Neuronal stem cell (in vitro differentiated cells): ENCODE data around the gene PGD.

Experiments used
- DNase-seq: peaks from one replicate; pipeline ENCODE4 v3.0.0-alpha.2; 2013; ENCODE audit warnings: low spot score
- H2AFZ ChIP-seq: one replicate; pipeline ENCODE4 v1.6.1; 2013; ENCODE audit warnings: mild to moderate bottlenecking, low read length, inconsistent platforms
- H2AK5ac ChIP-seq: 2 replicates; pipeline ENCODE4 v1.6.1; 2013; ENCODE audit warnings: low read depth, mild to moderate bottlenecking, inconsistent platforms, low read length, moderate library complexity, mixed read lengths
- H2BK120ac ChIP-seq: 2 replicates; pipeline ENCODE4 v1.6.1; 2013; ENCODE audit warnings: low read depth, mild to moderate bottlenecking, inconsistent platforms, low read length, moderate library complexity, mixed read lengths
- H2BK12ac ChIP-seq: one replicate; pipeline ENCODE4 v1.6.1; 2013; ENCODE audit warnings: low read length, inconsistent platforms
- H2BK15ac ChIP-seq: 2 replicates; pipeline ENCODE4 v1.6.1; 2013; ENCODE audit warnings: mild to moderate bottlenecking, low read length, inconsistent platforms, mixed read lengths
- H2BK5ac ChIP-seq: one replicate; pipeline ENCODE4 v1.6.1; 2013; ENCODE audit warnings: inconsistent platforms, mild to moderate bottlenecking, low read length, moderate library complexity
- H3K14ac ChIP-seq: one replicate; pipeline ENCODE4 v1.6.1; 2013; ENCODE audit warnings: low read length, inconsistent platforms
- H3K18ac ChIP-seq: 2 replicates; pipeline ENCODE4 v1.6.1; 2013; ENCODE audit warnings: low read length, inconsistent platforms
- H3K23ac ChIP-seq: 2 replicates; pipeline ENCODE4 v1.6.1; 2013; ENCODE audit warnings: low read depth, mild to moderate bottlenecking, mixed read lengths, low read length, inconsistent platforms; ENCODE audit not compliant: poor library complexity
- H3K27ac ChIP-seq: replicated peaks from 3 replicates; pipeline ENCODE4 v1.5.1; 2013; ENCODE audit warnings: low read length, inconsistent platforms
- H3K27me3 ChIP-seq, 3 experiments: 2 replicates each; pipeline ENCODE4 v1.6.1; 2013; ENCODE audit warnings: low read length in 3 of 3, mild to moderate bottlenecking in 2 of 3, inconsistent platforms in 1 of 3, low read depth in 1 of 3, mixed read lengths in 1 of 3, moderate library complexity in 1 of 3; ENCODE audit not compliant: control insufficient read depth in 3 of 3, insufficient read depth in 3 of 3
- H3K36me3 ChIP-seq, 2 donors: replicated peaks in 1 of 2; 2 replicates each; pipeline ENCODE4 v1.6.1; 2013; ENCODE audit warnings: low read length in 2 of 2; ENCODE audit not compliant: control insufficient read depth in 2 of 2, insufficient read depth in 2 of 2
- H3K4ac ChIP-seq: 2 replicates; pipeline ENCODE4 v1.6.1; 2013; ENCODE audit warnings: inconsistent platforms, mild to moderate bottlenecking, low read length, moderate library complexity
- H3K4me1 ChIP-seq, 2 donors: 1 replicate in 1 of 2; 2 replicates in 1 of 2; pipeline ENCODE4 v1.6.1; 2013; ENCODE audit warnings: low read length in 2 of 2, low read depth in 1 of 2; ENCODE audit not compliant: control insufficient read depth in 2 of 2, insufficient read depth in 1 of 2
- H3K4me2 ChIP-seq: one replicate; pipeline ENCODE4 v1.6.1; 2013; ENCODE audit warnings: mild to moderate bottlenecking, low read length, inconsistent platforms; ENCODE audit not compliant: insufficient read depth, poor library complexity, severe bottlenecking
- H3K4me3 ChIP-seq, 2 donors: 2 replicates each; pipeline ENCODE4 v1.5.1; 2013; ENCODE audit warnings: low read length in 2 of 2, mild to moderate bottlenecking in 2 of 2, inconsistent platforms in 1 of 2, moderate library complexity in 1 of 2
- H3K79me1 ChIP-seq: one replicate; pipeline ENCODE4 v1.6.1; 2013; ENCODE audit warnings: low read depth, mild to moderate bottlenecking, inconsistent platforms, low read length, moderate library complexity
- H3K9ac ChIP-seq: one replicate; pipeline ENCODE4 v1.6.1; 2013; ENCODE audit warnings: mild to moderate bottlenecking, low read depth, low read length, inconsistent platforms; ENCODE audit not compliant: poor library complexity
- H3K9me3 ChIP-seq, 2 donors: replicated peaks in 1 of 2; 2 replicates each; pipeline versions ENCODE3 to v1.6.1; 2013; ENCODE audit warnings: low read length in 2 of 2, mild to moderate bottlenecking in 2 of 2, inconsistent platforms in 1 of 2, low read depth in 1 of 2, mixed read lengths in 1 of 2, moderate library complexity in 1 of 2; ENCODE audit not compliant: control insufficient read depth in 2 of 2, insufficient read depth in 1 of 2
- H4K8ac ChIP-seq: one replicate; pipeline ENCODE4 v1.6.1; 2013; ENCODE audit warnings: low read depth, mild to moderate bottlenecking, inconsistent platforms, low read length, moderate library complexity
- H4K91ac ChIP-seq: one replicate; pipeline ENCODE4 v1.6.1; 2013; ENCODE audit warnings: low read length, low read depth, mild to moderate bottlenecking, inconsistent platforms; ENCODE audit not compliant: poor library complexity
- WGBS, 2 donors: extraction: QIAGEN DNeasy Blood & Tissue Kit; methylation state at CpG; one replicate each; pipeline ENCODE4 v1.1.7; 2013; ENCODE audit warnings: missing lambda C conversion rate in 2 of 2, mixed read lengths in 1 of 2; ENCODE audit not compliant: insufficient read length in 2 of 2, insufficient replicate concordance in 1 of 2; ENCODE audit errors: extremely low coverage in 2 of 2; 5-methylcytosine and 5-hydroxymethylcytosine counted together

The PGD gene

GRCh38 chr1:10433790-10434189 is 34.9 kb downstream of the PGD start:
- Histone ChIP-seq H3K4me2 (no peak overlapping the region), H3K4me1 (peaks cover 8 to 10% of the 10 kb centered on the region in 2 donors), H3K9me3 (no peaks in the 10 kb centered on the region), H2AFZ (no peak overlapping the region), H3K4me3 (no peak overlapping the region), H3K14ac (no peak overlapping the region), H3K27ac (no peak overlapping the region), H3K23ac (no peak overlapping the region), H2BK15ac (no peak overlapping the region), H4K8ac (no peak overlapping the region), H3K36me3 (peaks cover 3 to 26% of the 10 kb centered on the region in 2 donors), H2BK120ac (no peak overlapping the region), H3K79me1 (peaks cover 12% of the 10 kb centered on the region), H3K27me3 (no peaks in the 10 kb centered on the region), H2AK5ac (no peak overlapping the region), H2BK12ac (no peak overlapping the region), H2BK5ac (no peak overlapping the region), H4K91ac (no peak overlapping the region), H3K4ac (no peak overlapping the region), H3K9ac (no peak overlapping the region), H3K18ac (no peak overlapping the region)
- no peak for DNase-seq
- no CpG with 5 or more reads among the region's 11 CpGs for WGBS, 2 donors

GRCh38 chr1:10434590-10434989 is 35.7 kb downstream of the PGD start:
- no peak overlapping the region for H2AFZ ChIP-seq
- no peaks in the 10 kb centered on the region for H3K9me3 ChIP-seq
- H4K91ac ChIP-seq = no peak overlapping the region
- H2BK15ac ChIP-seq = no peak overlapping the region
- H4K8ac ChIP-seq = no peak overlapping the region
- no peak overlapping the region for H3K4me3 ChIP-seq
- H3K36me3 ChIP-seq = peaks cover 3 to 26% of the 10 kb centered on the region in 2 donors
- H3K4ac ChIP-seq = no peak overlapping the region
- no peak overlapping the region for H2AK5ac ChIP-seq
- H2BK12ac ChIP-seq = no peak overlapping the region
- no peak overlapping the region for H3K27ac ChIP-seq
- WGBS, 2 donors = no CpG with 5 or more reads among the region's 5 CpGs
- H3K27me3 ChIP-seq = no peaks in the 10 kb centered on the region
- H3K4me1 ChIP-seq = peaks cover 8 to 10% of the 10 kb centered on the region in 2 donors
- peaks cover 12% of the 10 kb centered on the region for H3K79me1 ChIP-seq
- no peak overlapping the region for H3K9ac ChIP-seq
- H3K14ac ChIP-seq = no peak overlapping the region
- no peak overlapping the region for H2BK120ac ChIP-seq
- no peak for DNase-seq
- no peak overlapping the region for H3K18ac ChIP-seq
- no peak overlapping the region for H2BK5ac ChIP-seq
- H3K23ac ChIP-seq = no peak overlapping the region
- no peak overlapping the region for H3K4me2 ChIP-seq

- no peak overlapping the region for H3K9ac ChIP-seq
- no peak overlapping the region for H2AFZ ChIP-seq
- no peak overlapping the region for H2BK5ac ChIP-seq
- DNase-seq = no peak
- H3K9me3 ChIP-seq = no peaks in the 10 kb centered on the region
- no peak overlapping the region for H3K4me3 ChIP-seq
- WGBS, 2 donors = no CpG with 5 or more reads among the region's 1 CpG
- H3K4me2 ChIP-seq = no peak overlapping the region
- no peak overlapping the region for H3K14ac ChIP-seq
- H4K8ac ChIP-seq = no peak overlapping the region
- H2BK12ac ChIP-seq = no peak overlapping the region
- H3K18ac ChIP-seq = no peak overlapping the region
- H3K79me1 ChIP-seq = peaks cover 6% of the 10 kb centered on the region
- no peaks in the 10 kb centered on the region for H3K27me3 ChIP-seq
- no peak overlapping the region for H3K4ac ChIP-seq
- H3K36me3 ChIP-seq = peaks cover 3 to 43% of the 10 kb centered on the region in 2 donors
- H2AK5ac ChIP-seq = no peak overlapping the region
- H2BK15ac ChIP-seq = no peak overlapping the region
- no peak overlapping the region for H3K23ac ChIP-seq
- H2BK120ac ChIP-seq = no peak overlapping the region
- H3K27ac ChIP-seq = no peak overlapping the region
- H3K4me1 ChIP-seq = peaks cover 0 to 3% of the 10 kb centered on the region in 2 donors
- H4K91ac ChIP-seq = no peak overlapping the region
Measured at GRCh38 chr1:10437052-10437451, 38.2 kb downstream of the PGD start.

GRCh38 chr1:10438677-10439163 is 39.9 kb downstream of the PGD start:
- Histone ChIP-seq H3K36me3 (peaks cover 3 to 35% of the 10 kb centered on the region in 2 donors), H2BK15ac (no peak overlapping the region), H2BK12ac (no peak overlapping the region), H3K4me1 (peaks cover 0 to 3% of the 10 kb centered on the region in 2 donors), H3K27me3 (no peaks in the 10 kb centered on the region), H3K79me1 (peaks cover 2% of the 10 kb centered on the region), H2BK120ac (no peak overlapping the region), H2AK5ac (no peak overlapping the region), H4K91ac (no peak overlapping the region), H3K4ac (no peak overlapping the region), H3K27ac (no peak overlapping the region), H3K4me2 (no peak overlapping the region), H2BK5ac (no peak overlapping the region), H3K4me3 (no peak overlapping the region), H3K23ac (no peak overlapping the region), H3K9ac (no peak overlapping the region), H3K18ac (no peak overlapping the region), H2AFZ (no peak overlapping the region), H3K14ac (no peak overlapping the region), H4K8ac (no peak overlapping the region), H3K9me3 (no peaks in the 10 kb centered on the region)
- no CpG with 5 or more reads among the region's 7 CpGs for WGBS, 2 donors
- no peak for DNase-seq
